ENCODE data around the gene UBE3B. TPM values are rescaled to one million over a fixed set of nuclear protein-coding genes. Genes with fewer than 3 reads are reported as not detected.

The UBE3B gene
- total RNA-seq, 1 donor from 2014 or later = 44.2 TPM

DNA sequence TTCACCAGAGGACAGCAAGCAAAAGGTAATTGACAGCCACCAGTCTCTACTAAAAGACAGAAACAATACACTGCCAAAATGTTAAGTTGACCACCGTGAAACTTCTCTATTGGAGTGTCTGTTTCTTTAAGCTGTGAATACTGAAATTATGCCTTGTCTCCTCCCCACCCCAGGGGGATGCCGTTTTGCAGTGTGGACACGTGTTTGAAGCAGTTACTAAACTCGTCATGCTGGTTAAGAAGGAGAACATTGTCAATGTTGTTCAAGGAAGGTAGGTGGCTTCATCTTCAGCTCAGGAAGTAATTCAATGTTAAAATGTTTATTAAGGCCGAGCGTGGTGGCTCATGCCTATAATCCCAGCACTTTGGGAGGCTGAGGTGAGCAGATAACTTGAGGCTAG lies 33.2 kb upstream of the UBE3B start:
- no peaks in the 10 kb centered on the region for H3K9me3 Mint-ChIP-seq (ENCODE audit: unreplicated experiment)
- no peak for TF ChIP-seq CTCF (IDR thresholded peaks at IDR 0.05; ENCODE audit: partially characterized antibody, unreplicated experiment)
- no peak overlapping the region for H3K27ac Mint-ChIP-seq (ENCODE audit: unreplicated experiment)

DNA sequence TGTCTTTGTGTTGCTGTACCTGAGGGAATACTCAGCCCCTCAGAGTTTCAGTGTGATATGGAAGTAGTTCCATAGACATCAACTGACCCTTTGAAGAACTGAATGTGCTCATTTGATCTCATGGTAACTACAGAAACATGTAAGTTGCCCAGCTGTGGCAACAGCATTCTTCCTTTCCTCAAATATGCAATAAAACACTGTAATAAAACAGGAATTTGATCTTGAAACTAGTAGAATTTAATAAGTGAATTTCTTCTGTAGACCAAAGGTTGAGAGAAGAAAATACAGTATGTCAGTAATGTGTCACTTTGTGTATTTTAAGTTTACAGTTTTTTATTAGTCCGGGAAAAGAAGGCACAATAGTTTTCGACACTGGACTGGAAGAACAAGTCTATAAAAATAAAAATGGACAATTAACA lies 32.2 kb upstream of the UBE3B start:
- Mint-ChIP-seq H3K9me3 (ENCODE audit: unreplicated experiment) (no peaks in the 10 kb centered on the region), H3K4me3 (ENCODE audit: unreplicated experiment) (no peak overlapping the region), H3K36me3 (ENCODE audit: unreplicated experiment) (no peaks in the 10 kb centered on the region)

More for the DNA sequence above, 33.2 kb upstream of the UBE3B start:
- DNase-seq = no peak
- H3K4me1 Mint-ChIP-seq (ENCODE audit: low read depth, unreplicated experiment) = peaks cover 2% of the 10 kb centered on the region
- no peaks in the 10 kb centered on the region for H3K36me3 Mint-ChIP-seq (ENCODE audit: unreplicated experiment)
- peaks cover 3% of the 10 kb centered on the region for H3K27me3 Mint-ChIP-seq (ENCODE audit: unreplicated experiment)
- no peak overlapping the region for H3K4me3 Mint-ChIP-seq (ENCODE audit: unreplicated experiment)

GRCh38 chr12:109446869-109447268 lies 30.6 kb upstream of the UBE3B start:
- H3K27me3 Mint-ChIP-seq (ENCODE audit: unreplicated experiment) = no peaks in the 10 kb centered on the region
- H3K4me3 Mint-ChIP-seq (ENCODE audit: unreplicated experiment) = no peak overlapping the region
- peaks cover 2% of the 10 kb centered on the region for H3K4me1 Mint-ChIP-seq (ENCODE audit: low read depth, unreplicated experiment)
- no peaks in the 10 kb centered on the region for H3K36me3 Mint-ChIP-seq (ENCODE audit: unreplicated experiment)
- DNase-seq = no peak
- no peak for TF ChIP-seq CTCF (IDR thresholded peaks at IDR 0.05; ENCODE audit: partially characterized antibody, unreplicated experiment)
- H3K9me3 Mint-ChIP-seq (ENCODE audit: unreplicated experiment) = no peaks in the 10 kb centered on the region
- H3K27ac Mint-ChIP-seq (ENCODE audit: unreplicated experiment) = no peak overlapping the region

More for the DNA sequence above, 32.2 kb upstream of the UBE3B start:
- Mint-ChIP-seq H3K27ac (ENCODE audit: unreplicated experiment) (no peak overlapping the region), H3K27me3 (ENCODE audit: unreplicated experiment) (peaks cover 2% of the 10 kb centered on the region), H3K4me1 (ENCODE audit: low read depth, unreplicated experiment) (peaks cover 2% of the 10 kb centered on the region)
- no peak for DNase-seq
- TF ChIP-seq CTCF (IDR thresholded peaks at IDR 0.05; ENCODE audit: partially characterized antibody, unreplicated experiment) = no peak

GRCh38 chr12:109447482-109447881 lies 30.0 kb upstream of the UBE3B start:
- TF ChIP-seq CTCF (IDR thresholded peaks at IDR 0.05; ENCODE audit: partially characterized antibody, unreplicated experiment) = no peak
- H3K4me3 Mint-ChIP-seq (ENCODE audit: unreplicated experiment) = no peak overlapping the region
- no peaks in the 10 kb centered on the region for H3K27me3 Mint-ChIP-seq (ENCODE audit: unreplicated experiment)
- H3K9me3 Mint-ChIP-seq (ENCODE audit: unreplicated experiment) = no peaks in the 10 kb centered on the region
- H3K27ac Mint-ChIP-seq (ENCODE audit: unreplicated experiment) = no peak overlapping the region
- H3K4me1 Mint-ChIP-seq (ENCODE audit: low read depth, unreplicated experiment) = peaks cover under 1% of the 10 kb centered on the region
- H3K36me3 Mint-ChIP-seq (ENCODE audit: unreplicated experiment) = no peaks in the 10 kb centered on the region
- DNase-seq = no peak

GRCh38 chr12:109448272-109448671 lies 29.2 kb upstream of the UBE3B start:
- Mint-ChIP-seq H3K4me1 (ENCODE audit: low read depth, unreplicated experiment) (no peaks in the 10 kb centered on the region), H3K36me3 (ENCODE audit: unreplicated experiment) (no peaks in the 10 kb centered on the region), H3K27me3 (ENCODE audit: unreplicated experiment) (no peaks in the 10 kb centered on the region), H3K9me3 (ENCODE audit: unreplicated experiment) (no peaks in the 10 kb centered on the region), H3K4me3 (ENCODE audit: unreplicated experiment) (no peak overlapping the region), H3K27ac (ENCODE audit: unreplicated experiment) (no peak overlapping the region)
- TF ChIP-seq CTCF (IDR thresholded peaks at IDR 0.05; ENCODE audit: partially characterized antibody, unreplicated experiment) = no peak
- no peak for DNase-seq

Measured in glutamatergic neuron (in vitro differentiated cells).